Measurements from ENCODE around the gene SDK2.

GRCh38 chr17:73338566-73339197 is 305.6 kb downstream of the SDK2 start:
- TF ChIP-seq ZNF138 (tag by site-specific recombination; IDR thresholded peaks at IDR 0.05; ENCODE audit: borderline replicate concordance): no peak
- TF ChIP-seq RBAK (tag by site-specific recombination; IDR thresholded peaks at IDR 0.05): no peak
- TF ChIP-seq ZNF394 (tag by site-specific recombination; IDR thresholded peaks at IDR 0.05; ENCODE audit: borderline replicate concordance): no peak
- TF ChIP-seq CTCF (tag by site-specific recombination; IDR thresholded peaks at IDR 0.05): no peak
- TF ChIP-seq ZNF548 (tag by site-specific recombination; IDR thresholded peaks at IDR 0.05): no peak
- no peak for TF ChIP-seq ZNF521 (tag by site-specific recombination; IDR thresholded peaks at IDR 0.05)
- no peak for TF ChIP-seq ZNF501 (tag by site-specific recombination; IDR thresholded peaks at IDR 0.05)
- no peak for TF ChIP-seq ZNF202 (tag by site-specific recombination; IDR thresholded peaks at IDR 0.05; ENCODE audit: borderline replicate concordance)
